Measurements from ENCODE around the gene FAM83B. TPM values are rescaled to one million over a fixed set of nuclear protein-coding genes. Genes with fewer than 3 reads are reported as not detected.

FAM83B gene
- total and polyA plus RNA-seq, 2 of the 13 experiments (the other 11 are each of a cell fraction or from before 2014, with no cell fraction given): not detected

DNA sequence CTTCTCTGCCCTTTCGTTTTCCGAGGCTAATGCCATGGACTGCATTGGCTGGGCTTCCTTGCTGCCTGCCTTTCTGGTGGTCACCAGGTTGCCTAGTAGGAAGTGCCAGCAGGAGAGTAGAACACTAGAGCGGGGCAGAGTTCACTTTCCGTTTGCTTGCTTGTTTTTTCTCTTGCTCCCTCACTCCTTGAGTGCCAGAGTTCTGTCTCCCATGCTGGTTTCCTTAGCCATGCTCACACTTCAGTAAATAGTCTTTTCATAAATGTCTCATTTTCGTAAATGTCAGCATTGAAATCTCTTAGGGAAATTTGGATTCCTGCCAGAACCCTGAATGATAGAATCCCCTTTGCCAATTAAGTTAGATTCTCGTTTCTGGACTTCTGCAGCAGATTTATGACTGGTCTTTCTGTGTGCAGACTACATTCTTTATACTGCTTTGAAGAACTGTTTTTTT is 63.9 kb downstream of the FAM83B start:
- no peak overlapping the region for H3K9ac ChIP-seq (ENCODE audit: insufficient read depth, low read depth, low read length)
- no peak overlapping the region for H3K4me3 ChIP-seq (replicated peaks in 1 of 3; ENCODE audit: insufficient read depth in 1 of 3, low read depth in 2 of 3, low read length in 3 of 3)
- TF ChIP-seq ZNF549 (CRISPR knock-in tag; IDR thresholded peaks at IDR 0.05): no peak
- no peak for TF ChIP-seq ZFP36L2 (CRISPR knock-in tag; IDR thresholded peaks at IDR 0.05)
- TF ChIP-seq RFX1 (IDR thresholded peaks at IDR 0.05): no peak
- no peak for TF ChIP-seq ZNF354B (CRISPR knock-in tag; IDR thresholded peaks at IDR 0.05)
- no peak for TF ChIP-seq TSC22D2 (CRISPR knock-in tag; IDR thresholded peaks at IDR 0.05; ENCODE audit: borderline replicate concordance)
- TF ChIP-seq KLF15 (CRISPR knock-in tag; IDR thresholded peaks at IDR 0.05; ENCODE audit: borderline replicate concordance): no peak
- no peak for TF ChIP-seq EP300 (IDR thresholded peaks at IDR 0.05; ENCODE audit: low read depth in 2 of 2, low read length in 2 of 2)
- TF ChIP-seq EP300 (CRISPR knock-in tag; IDR thresholded peaks at IDR 0.05; ENCODE audit: borderline replicate concordance): no peak
- no peak for TF ChIP-seq RARG (CRISPR knock-in tag; IDR thresholded peaks at IDR 0.05; ENCODE audit: low read depth)
- no peak for TF ChIP-seq MEIS2 (CRISPR knock-in tag; IDR thresholded peaks at IDR 0.05)
- no peak for TF ChIP-seq ZNF317 (CRISPR knock-in tag; IDR thresholded peaks at IDR 0.05)
- TF ChIP-seq ZNF234 (CRISPR knock-in tag; conservative IDR thresholded peaks at IDR 0.05): no peak
- no peak for TF ChIP-seq ZNF260 (CRISPR knock-in tag; IDR thresholded peaks at IDR 0.05; ENCODE audit: borderline replicate concordance, low read depth)
- TF ChIP-seq MED13 (CRISPR knock-in tag; IDR thresholded peaks at IDR 0.05): no peak
- no peak for TF ChIP-seq HNRNPK (IDR thresholded peaks at IDR 0.05; ENCODE audit: low read depth, low read length, poor library complexity, severe bottlenecking)
- H3K4me2 ChIP-seq (ENCODE audit: low read depth, low read length): peak overlapping the region; percentile 34; the same call in 1 of the 2 replicates
- intact Hi-C loops (cut with micrococcal nuclease; ENCODE audit: unreplicated experiment) (no loop called here), in situ Hi-C loops (cut with HindIII; ENCODE audit: extremely low pct_ligation_motif_present, low pct_unique_long_range_greater_than_20kb) (no loop called here)
- DNase-seq (ENCODE audit: low spot score): no peak
- FAIRE-seq: no peak
- H3K27me3 ChIP-seq (ENCODE audit: control insufficient read depth in 1 of 2, insufficient read depth in 2 of 2, low read length in 2 of 2): no peaks in the 10 kb centered on the region
- 0 out of 2 replicates have a peak, but pooled peaks cover 5% of the 10 kb centered on the region for H3K4me1 ChIP-seq (ENCODE audit: insufficient read depth, low read length)
- POLR2A ChIA-PET: no interaction called here
- no peaks in the 10 kb centered on the region for H4K20me1 ChIP-seq (ENCODE audit: insufficient read depth, low read length)
- WGBS (ENCODE audit: low lambda C conversion rate): 11% methylated on average over 6 of the region's 6 CpGs
- ATAC-seq: no peak
- H3K9me3 ChIP-seq (ENCODE audit: low read length): no peaks in the 10 kb centered on the region
- BruUV-seq (replicated peaks): no TSS peak
- peak overlapping the region; percentile 20 for H2AFZ ChIP-seq (ENCODE audit: low read length)
- no peaks in the 10 kb centered on the region for H3K79me2 ChIP-seq (ENCODE audit: insufficient read depth, low read length)
- H3K36me3 ChIP-seq (replicated peaks in 1 of 2; ENCODE audit: control insufficient read depth in 1 of 2, insufficient read depth in 2 of 2, low read length in 2 of 2): no peaks in the 10 kb centered on the region
- no peak overlapping the region for H3K27ac ChIP-seq (ENCODE audit: extremely low read length, insufficient read depth, low read length)
- CTCF ChIA-PET (ENCODE audit: low intra/inter-chr PET ratio, low total read pairs): no interaction called here

All from HepG2 (cell line).